IPS-NIHi7 (cell line): ENCODE data around the gene GOLGA3.
"Not testable (repeated sequence)": the region's sequence is repeated elsewhere in the genome, so short reads cannot be mapped to it uniquely, and the experiment has no call there.

Experiments used
- DNase-seq: peaks from one replicate; pipeline ENCODE4 v3.0.0; 2012; ENCODE audit warnings: mixed read lengths; ENCODE audit errors: extremely low spot score

GOLGA3 gene

DNA sequence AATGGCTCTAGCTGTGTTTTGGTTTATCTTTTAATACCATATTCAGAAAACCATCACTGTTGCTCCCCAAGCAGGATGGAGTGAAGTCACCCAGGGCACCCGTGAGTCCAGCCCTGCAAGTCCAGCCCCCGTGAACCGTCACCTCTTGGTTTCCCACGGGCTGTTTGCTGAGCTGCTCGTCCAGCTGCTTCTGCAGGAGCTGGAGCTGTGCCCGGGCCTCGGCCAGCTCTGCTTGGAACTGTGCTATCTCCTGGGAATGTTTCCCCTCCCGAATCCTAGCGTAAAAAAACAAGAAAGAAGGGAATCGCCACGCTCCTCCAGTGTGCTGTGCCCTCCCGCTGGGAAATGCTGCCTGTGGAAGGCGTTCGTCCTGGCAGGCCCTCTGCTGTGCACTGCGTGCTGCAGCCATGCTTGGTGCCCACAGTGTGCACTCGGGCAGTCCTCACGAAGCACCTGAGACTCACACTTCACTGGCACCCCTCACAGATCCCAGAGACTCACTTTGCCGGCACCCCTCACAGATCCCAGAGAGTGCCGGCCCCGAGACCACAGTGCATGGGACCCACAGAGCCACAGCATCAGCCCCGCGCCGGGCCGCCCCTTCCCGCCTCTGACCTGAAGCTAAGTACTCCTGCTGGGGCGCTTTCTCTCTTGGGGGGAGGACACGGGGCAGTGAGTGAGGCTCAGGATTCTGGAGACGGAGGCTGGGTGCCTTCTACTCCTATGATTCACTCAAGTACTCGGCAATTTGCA is 51.7 kb downstream of the GOLGA3 start:
- no peak for DNase-seq

DNA sequence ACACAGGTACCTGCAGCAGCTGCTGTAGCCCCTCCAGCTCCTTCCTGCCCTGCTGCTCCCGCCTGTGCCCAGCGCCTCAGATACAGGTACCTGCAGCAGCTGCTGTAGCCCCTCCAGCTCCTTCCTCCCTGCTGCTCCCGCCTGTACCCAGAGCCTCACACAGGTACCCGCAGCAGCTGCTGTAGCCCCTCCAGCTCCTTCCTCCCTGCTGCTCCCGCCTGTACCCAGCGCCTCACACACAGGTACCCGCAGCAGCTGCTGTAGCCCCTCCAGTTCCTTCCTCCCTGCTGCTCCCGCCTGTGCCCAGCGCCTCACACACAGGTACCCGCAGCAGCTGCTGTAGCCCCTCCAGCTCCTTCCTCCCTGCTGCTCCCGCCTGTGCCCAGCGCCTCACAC is 52.4 kb downstream of the GOLGA3 start:
- not testable (repeated sequence) for DNase-seq

- DNase-seq = no peak
Measured at GRCh38 chr12:132775502-132776229, 53.0 kb downstream of the GOLGA3 start.

- no peak for DNase-seq
Measured at GRCh38 chr12:132774646-132775275, 53.9 kb downstream of the GOLGA3 start.

GRCh38 chr12:132774159-132774558 is 54.5 kb downstream of the GOLGA3 start:
- DNase-seq = no peak

- no peak for DNase-seq
Measured at GRCh38 chr12:132773077-132773955, 55.4 kb downstream of the GOLGA3 start.

DNA sequence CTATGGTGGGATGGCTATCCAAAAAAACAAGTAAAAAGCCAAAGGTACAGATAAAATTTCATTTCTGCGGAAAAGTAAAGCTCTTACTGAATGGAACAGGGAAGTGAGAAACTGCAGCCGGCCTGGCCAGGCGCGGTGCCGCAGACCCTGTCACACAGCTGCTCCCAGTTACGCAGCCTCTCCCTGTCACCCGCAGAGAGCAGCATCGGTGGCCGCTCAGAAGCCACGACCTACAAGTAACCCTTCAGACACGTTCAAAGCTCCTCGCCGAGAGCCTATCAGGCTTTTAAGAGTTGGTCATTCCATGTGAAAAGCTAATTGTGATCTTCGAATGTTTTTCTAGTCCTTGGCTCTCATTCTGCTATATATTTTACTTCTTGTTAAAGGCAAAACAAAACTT is 56.1 kb downstream of the GOLGA3 start:
- no peak for DNase-seq

DNA sequence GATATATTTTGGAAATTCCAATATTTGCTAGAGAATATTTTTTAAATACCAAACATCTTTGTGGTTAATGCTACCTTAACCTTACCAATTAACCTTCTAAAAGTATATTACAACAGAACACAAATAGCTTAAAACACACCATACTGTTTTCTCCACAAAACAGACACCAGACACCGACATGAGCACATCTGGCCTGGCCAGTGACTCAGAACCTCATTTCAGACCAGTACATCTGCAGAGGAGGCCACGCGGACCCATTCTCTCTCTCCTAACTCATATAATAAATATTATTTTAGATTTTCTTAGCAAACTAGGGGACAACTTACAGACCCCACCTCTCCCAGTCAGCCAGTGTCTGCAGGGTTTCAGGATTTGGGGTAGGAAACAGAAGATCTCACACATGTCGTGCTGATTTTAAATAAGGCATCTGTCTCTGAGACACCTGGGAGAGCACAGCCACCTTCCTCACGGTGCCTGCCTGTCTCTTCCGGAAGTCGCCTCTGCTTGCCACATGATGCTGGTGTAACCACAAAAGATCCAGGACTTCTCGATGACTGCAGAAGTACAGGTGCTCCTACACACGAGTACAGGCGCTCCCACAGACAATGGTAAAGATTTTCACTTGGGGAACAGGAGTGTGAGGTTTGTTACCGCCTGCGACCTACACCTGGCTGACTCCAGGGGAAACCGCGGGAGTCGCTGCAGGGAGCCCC is 57.4 kb downstream of the GOLGA3 start:
- DNase-seq = no peak

DNA sequence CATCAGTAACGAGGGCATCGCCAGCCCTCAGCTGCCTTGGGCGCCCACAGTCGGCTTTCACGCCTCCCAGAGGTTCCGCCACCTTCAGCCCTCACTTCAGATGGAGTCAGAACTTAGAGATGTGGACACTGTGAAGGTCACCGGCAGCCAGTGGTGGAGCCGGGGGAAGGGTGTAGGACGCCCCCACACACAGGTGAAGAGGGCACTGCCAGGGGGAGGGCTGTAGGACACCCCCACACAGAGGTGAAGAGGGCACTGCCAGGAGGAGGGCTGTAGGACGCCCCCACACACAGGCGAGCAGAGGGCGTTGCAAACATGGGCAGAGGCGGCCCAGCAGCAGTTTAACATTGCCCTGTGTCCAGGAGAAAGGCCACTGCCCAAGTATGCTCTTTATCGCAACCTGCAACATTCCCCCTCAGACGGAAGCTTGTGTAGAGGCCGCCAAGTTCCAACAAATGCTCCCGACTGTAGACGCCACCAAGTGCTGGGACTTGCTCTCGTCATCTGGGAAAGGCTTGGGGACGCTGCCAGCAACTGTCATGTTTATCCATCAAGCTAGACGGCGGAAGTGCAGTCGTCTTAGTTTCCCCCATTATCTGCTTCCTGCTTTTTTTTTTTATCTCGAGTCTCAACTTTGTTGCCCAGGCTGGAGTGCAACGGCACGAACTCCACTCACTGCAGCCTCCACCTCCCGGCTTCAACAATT is 62.1 kb downstream of the GOLGA3 start:
- no peak for DNase-seq

DNA sequence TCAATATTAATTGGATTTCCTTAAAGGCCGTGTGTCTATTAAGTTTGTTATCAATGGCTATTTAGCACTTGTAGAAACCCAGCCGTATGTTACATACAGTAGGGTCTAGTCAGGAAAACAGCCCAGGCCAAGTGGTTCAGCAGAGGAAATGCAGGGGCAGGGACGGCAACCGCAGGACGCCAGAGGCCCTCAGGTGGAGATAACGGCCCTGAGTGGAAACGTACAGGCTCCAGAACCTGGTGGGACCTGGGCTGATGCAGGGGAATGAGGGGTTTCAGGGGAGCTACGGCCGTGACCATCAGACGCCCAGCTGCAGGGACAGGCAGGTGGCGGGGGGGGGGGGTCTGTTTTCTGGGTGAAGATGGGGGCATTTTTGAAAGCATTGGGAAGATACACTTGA is 63.3 kb downstream of the GOLGA3 start:
- no peak for DNase-seq

DNA sequence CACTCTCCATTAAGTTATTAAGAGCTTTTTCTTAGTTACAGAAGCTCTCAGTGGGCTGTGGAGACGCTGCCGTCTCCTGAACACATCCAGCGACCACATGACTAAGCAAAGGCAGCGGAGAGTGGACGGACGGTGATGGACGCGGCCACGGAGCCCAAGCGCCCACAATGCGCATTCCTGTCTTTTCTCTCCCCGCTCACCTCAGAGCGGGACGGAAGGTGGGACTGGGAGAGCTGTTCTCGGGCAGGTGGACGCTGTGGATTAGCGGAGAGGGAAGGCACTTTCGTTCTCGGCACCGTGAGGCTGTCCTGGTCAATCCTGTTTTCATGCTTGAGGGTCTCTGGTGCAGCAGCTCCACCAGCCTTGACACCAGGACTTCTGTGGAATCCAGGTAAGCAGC is 64.4 kb downstream of the GOLGA3 start:
- DNase-seq = no peak

GRCh38 chr12:132761921-132762583 is 66.6 kb downstream of the GOLGA3 start:
- DNase-seq = peak; percentile 96

DNA sequence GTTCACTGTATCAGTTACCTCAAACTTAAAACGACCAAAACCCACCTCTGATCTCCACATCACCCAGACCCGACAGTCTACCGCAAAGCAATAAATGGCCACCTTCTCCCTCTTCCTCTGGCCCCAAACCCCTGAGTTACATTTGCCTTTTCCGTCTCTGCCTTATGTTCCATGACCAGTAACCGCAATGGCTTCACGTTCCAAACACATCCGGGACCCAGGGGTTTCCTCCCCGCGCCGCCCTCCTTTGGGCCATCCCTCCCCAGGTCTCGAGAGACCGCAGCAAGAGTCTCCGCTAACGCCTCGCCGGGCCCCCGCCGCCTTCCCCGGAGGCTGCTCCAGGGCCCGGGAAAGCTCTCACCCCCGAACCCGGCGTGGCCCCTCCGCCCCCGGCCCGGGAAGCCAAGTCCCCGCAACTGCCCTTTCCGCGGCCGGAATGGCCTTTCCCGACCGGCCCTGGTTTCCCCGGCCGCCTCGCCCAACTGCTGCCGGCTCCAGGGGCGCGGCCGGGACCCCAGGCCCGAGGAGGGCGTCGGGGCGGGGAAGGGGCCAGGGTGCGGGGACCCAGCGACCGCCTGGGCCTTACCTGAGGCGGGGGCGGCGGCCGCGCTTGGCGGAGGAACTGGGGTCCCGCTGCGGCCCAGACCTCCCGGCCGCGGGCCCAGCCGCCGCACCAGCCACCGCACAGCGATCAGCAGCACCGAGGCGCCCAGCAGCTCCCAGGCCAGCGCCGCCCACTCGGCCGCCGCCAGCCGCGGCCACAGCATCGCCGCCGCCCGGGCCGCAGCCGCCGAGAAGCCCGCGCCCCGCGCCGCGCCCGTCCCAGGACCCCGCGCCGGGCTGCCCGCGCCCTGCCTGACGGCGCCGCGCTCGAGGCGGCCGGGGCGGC is 67.4 kb downstream of the GOLGA3 start, which contains the start of gene ANKLE2:
TSS of gene ANKLE2 (minus strand) at position 801 of the 889 bp plus-strand sequence. CDS start at position 767, 34 bp downstream.
- peak; percentile 73 for DNase-seq

GRCh38 chr12:132759359-132759758 is 69.3 kb downstream of the GOLGA3 start:
- DNase-seq = no peak

DNA sequence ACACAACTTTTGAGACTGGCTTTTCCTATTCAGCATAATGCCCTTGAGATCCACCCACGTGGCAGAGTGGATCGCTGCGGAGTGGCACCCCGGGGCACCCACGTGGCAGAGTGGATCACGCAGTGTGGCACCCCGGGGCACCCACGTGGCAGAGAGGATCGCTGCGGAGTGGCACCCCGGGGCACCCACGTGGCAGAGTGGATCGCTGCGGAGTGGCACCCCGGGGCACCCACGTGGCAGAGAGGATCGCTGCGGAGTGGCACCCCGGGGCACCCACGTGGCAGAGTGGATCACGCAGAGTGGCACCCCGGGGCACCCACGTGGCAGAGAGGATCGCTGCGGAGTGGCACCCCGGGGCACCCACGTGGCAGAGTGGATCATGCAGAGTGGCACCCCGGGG is 69.8 kb downstream of the GOLGA3 start:
- not testable (repeated sequence) for DNase-seq

DNA sequence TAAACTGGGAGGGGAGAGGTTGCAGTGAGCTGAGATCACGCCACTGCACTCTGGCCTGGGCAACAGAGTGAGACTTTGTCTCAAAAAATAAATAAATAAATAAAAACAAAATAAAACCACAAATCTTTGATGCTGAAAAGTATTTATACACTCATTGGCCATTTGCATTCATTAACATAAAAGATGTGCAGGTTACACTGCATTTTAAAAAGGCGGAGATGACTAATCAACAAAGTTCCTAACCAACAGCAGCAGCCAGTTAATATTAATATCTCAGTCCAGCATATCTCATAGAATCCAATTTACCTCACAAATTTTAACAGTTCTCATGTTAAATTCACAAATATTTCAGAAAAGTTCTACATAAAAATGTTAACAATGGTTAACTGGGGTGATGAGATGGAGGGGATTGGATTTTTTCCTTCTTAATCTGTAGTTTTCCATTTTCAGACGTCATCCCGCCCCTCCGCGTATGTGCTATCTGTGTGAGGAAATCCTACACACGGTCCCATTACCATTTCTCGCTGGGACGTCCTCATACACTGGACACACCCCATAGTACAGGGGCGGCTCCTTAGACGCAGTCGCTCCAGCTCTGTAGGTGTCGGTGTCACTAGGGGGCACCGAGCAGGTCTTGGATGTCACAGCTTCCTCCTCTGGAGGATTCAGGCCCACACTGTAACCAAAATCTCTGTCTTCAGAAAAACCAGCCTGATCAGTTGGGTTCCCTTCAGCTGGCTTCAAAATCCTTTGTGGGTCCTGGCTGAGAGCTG is 74.3 kb downstream of the GOLGA3 start:
- DNase-seq = no peak

- DNase-seq = not testable (repeated sequence)
Measured at GRCh38 chr12:132753670-132754069, 75.0 kb downstream of the GOLGA3 start.

DNA sequence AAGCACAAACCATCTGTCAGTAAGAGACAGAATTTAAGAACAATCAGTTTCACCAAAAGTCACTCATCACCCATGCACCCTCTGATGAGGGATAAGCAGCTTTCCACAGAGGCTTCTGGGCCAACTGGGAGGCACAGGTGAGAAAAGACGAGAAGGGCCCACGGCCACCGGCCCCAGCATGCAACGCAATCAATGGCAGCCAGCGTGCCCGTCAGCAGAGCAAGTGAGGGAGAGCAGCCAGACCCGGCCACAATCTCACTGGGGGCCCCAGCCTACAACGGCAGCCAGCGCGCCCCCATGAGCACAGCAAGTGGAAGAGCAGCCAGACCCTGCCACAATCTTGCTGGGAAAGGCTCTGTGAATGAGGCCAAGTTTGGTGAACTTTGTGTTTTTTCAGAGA is 80.3 kb downstream of the GOLGA3 start:
- DNase-seq = no peak
